Keratinocyte (primary cell): ENCODE data around the gene KRTAP6-3.

ENCODE experiments used
- CTCF ChIP-seq, 3 experiments: IDR thresholded peaks in 1 of 3; conservative IDR thresholded peaks in 1 of 3; optimal IDR thresholded peaks in 1 of 3; 2 replicates in 2 of 3; 3 replicates in 1 of 3; pipeline versions ENCODE3 to v1.5.1; 2011; ENCODE audit warnings: low read length in 3 of 3, mild to moderate bottlenecking in 3 of 3, moderate library complexity in 2 of 3, control low read depth in 1 of 3, inconsistent platforms in 1 of 3; ENCODE audit not compliant: insufficient read depth in 2 of 3; ENCODE audit errors: extremely low read depth in 1 of 3
- EZH2 ChIP-seq: IDR thresholded peaks from one replicate; pipeline ENCODE4 v1.6.1; 2012; ENCODE audit warnings: inconsistent platforms, mild to moderate bottlenecking, low read length, moderate library complexity

- TF ChIP-seq CTCF (optimal IDR thresholded peaks at IDR 0.05 in 1 of 3, IDR thresholded peaks at IDR 0.05 in 1 of 3, conservative IDR thresholded peaks at IDR 0.05 in 1 of 3; ENCODE audit: extremely low read depth in 1 of 3, insufficient read depth in 2 of 3, low read length in 3 of 3) (no peak), EZH2 (no peak)
Measured at GRCh38 chr21:30616125-30616524, 23.9 kb downstream of the KRTAP6-3 start, which contains the start of gene KRTAP20-1.
